SK-N-SH (cell line): ENCODE measurements around the gene DEFB126. TPM values are rescaled to one million over a fixed set of nuclear protein-coding genes. Genes with fewer than 3 reads are reported as not detected.

Experiments
- CTCF ChIA-PET: fragments of 300-600, 350-600 bp; formaldehyde crosslinking; extraction: SDS; loops from one replicate; lab custom pipeline; 2021; lab: Yijun Ruan, JAX
- POLR2A ChIA-PET: fragments of 350-600 bp; sonication (Branson Sonifier 250); formaldehyde crosslinking; extraction: SDS; loops from one replicate; lab custom pipeline; 2020; ENCODE audit warnings: antibody characterized with exemption, inconsistent platforms; lab: Yijun Ruan, JAX
- DNase-seq: peaks from one replicate; pipeline ENCODE4 v3.0.0; 2012
- H2AFZ ChIP-seq: fragments of 200-600 bp; sonication (generic); 2 replicates; pipeline ENCODE4 v1.8.1; 2016; ENCODE audit warnings: antibody characterized with exemption, mild to moderate bottlenecking, low read depth
- H3F3A ChIP-seq: fragments of 200-600 bp; sonication (generic); replicated peaks from 2 replicates; pipeline ENCODE3; 2016; ENCODE audit warnings: antibody characterized with exemption, mild to moderate bottlenecking; ENCODE audit not compliant: insufficient read depth
- H3K27ac ChIP-seq, 2 experiments: fragments of 200-500 bp in 1 of 2; fragments of 200-600 bp in 1 of 2; sonication (Bioruptor generic) in 1 of 2; sonication (generic), shearing (Covaris generic) in 1 of 2; 2 replicates each; pipeline versions ENCODE4 v1.5.1 to v1.6.1; 2014 to 2016; ENCODE audit warnings: low read depth in 2 of 2, inconsistent platforms in 1 of 2, low read length in 1 of 2, mild to moderate bottlenecking in 1 of 2, mixed read lengths in 1 of 2
- H3K27me3 ChIP-seq: fragments of 200-600 bp; sonication (generic), shearing (Covaris generic); 2 replicates; pipeline ENCODE4 v1.6.1; 2016; ENCODE audit warnings: mixed run types; ENCODE audit not compliant: insufficient read depth
- H3K36me3 ChIP-seq, 2 experiments: fragments of 200-500 bp in 1 of 2; fragments of 200-600 bp in 1 of 2; sonication (Bioruptor generic) in 1 of 2; sonication (generic) in 1 of 2; replicated peaks in 1 of 2; 2 replicates each; pipeline versions ENCODE3 to v1.5.1; 2014 to 2016; ENCODE audit warnings: low read length in 1 of 2, mild to moderate bottlenecking in 1 of 2; ENCODE audit not compliant: insufficient read depth in 2 of 2, control insufficient read depth in 1 of 2
- H3K4me1 ChIP-seq, 2 experiments: fragments of 200-500 bp in 1 of 2; fragments of 200-600 bp in 1 of 2; sonication (Bioruptor generic) in 1 of 2; sonication (generic), shearing (Covaris generic) in 1 of 2; 2 replicates each; pipeline versions ENCODE4 v1.5.1 to v1.6.1; 2014 to 2016; ENCODE audit warnings: low read depth in 1 of 2, low read length in 1 of 2, mixed run types in 1 of 2; ENCODE audit not compliant: insufficient read depth in 2 of 2, control insufficient read depth in 1 of 2
- H3K4me2 ChIP-seq: fragments of 200-600 bp; sonication (generic), shearing (Covaris generic); 2 replicates; pipeline ENCODE4 v1.6.1; 2017; ENCODE audit warnings: mixed run types
- H3K4me3 ChIP-seq, 2 experiments: fragments of 200-500 bp in 1 of 2; fragments of 200-600 bp in 1 of 2; sonication (Bioruptor generic) in 1 of 2; sonication (generic), shearing (Covaris generic) in 1 of 2; 2 replicates each; pipeline versions ENCODE4 v1.5.1 to v1.8.1; 2014 to 2016; ENCODE audit warnings: low read depth in 2 of 2, inconsistent platforms in 1 of 2, low read length in 1 of 2, mild to moderate bottlenecking in 1 of 2, mixed read lengths in 1 of 2, moderate library complexity in 1 of 2
- H3K79me2 ChIP-seq: fragments of 200-600 bp; sonication (generic); 2 replicates; pipeline ENCODE4 v1.8.1; 2017; ENCODE audit warnings: mild to moderate bottlenecking; ENCODE audit not compliant: insufficient read depth
- H3K9ac ChIP-seq: fragments of 200-600 bp; sonication (generic); 2 replicates; pipeline ENCODE4 v1.6.1; 2017; ENCODE audit warnings: mixed run types
- H3K9me2 ChIP-seq: fragments of 200-600 bp; sonication (generic); 2 replicates; pipeline ENCODE4 v1.6.1; 2017; ENCODE audit warnings: mixed run types
- H3K9me3 ChIP-seq: fragments of 200-600 bp; sonication (generic); 2 replicates; pipeline ENCODE4 v1.6.1; 2017; ENCODE audit warnings: mixed run types, mild to moderate bottlenecking, moderate library complexity
- H4K20me1 ChIP-seq: fragments of 200-600 bp; sonication (generic); 2 replicates; pipeline ENCODE4 v1.6.1; 2017; ENCODE audit warnings: mild to moderate bottlenecking, mixed run types; ENCODE audit not compliant: insufficient read depth
- EP300 ChIP-seq, 2 experiments: IDR thresholded peaks; 2 replicates each; pipeline versions ENCODE4 v1.4.0 to v1.6.1; 2012; ENCODE audit warnings: borderline replicate concordance in 1 of 2, low read depth in 1 of 2, low read length in 1 of 2
- EZH2phosphoT487 ChIP-seq: fragments of 200-600 bp; sonication (generic); IDR thresholded peaks from 2 replicates; pipeline ENCODE4 v1.6.1; 2017; ENCODE audit warnings: low read depth, mixed run types, mild to moderate bottlenecking, antibody characterized with exemption, moderate library complexity, borderline replicate concordance
- GABPA ChIP-seq: IDR thresholded peaks from 2 replicates; pipeline ENCODE4 v1.4.0; 2012; ENCODE audit warnings: low read depth, mild to moderate bottlenecking
- MXI1 ChIP-seq: IDR thresholded peaks from 2 replicates; pipeline ENCODE4 v1.6.1; 2012; ENCODE audit warnings: mild to moderate bottlenecking, low read depth, low read length, improper control_type of control experiment
- NFIC ChIP-seq: IDR thresholded peaks from 2 replicates; pipeline ENCODE4 v1.4.0; 2012; ENCODE audit warnings: borderline replicate concordance
- POLR2AphosphoS5 ChIP-seq: IDR thresholded peaks from 2 replicates; pipeline ENCODE4 v1.6.1; 2012; ENCODE audit warnings: low read depth, low read length
- RCOR1 ChIP-seq: fragments of 150-350 bp; IDR thresholded peaks from 2 replicates; pipeline ENCODE4 v1.6.1; 2017; ENCODE audit warnings: antibody characterized with exemption, low read length
- REST ChIP-seq: IDR thresholded peaks from 2 replicates; pipeline ENCODE4 v1.6.1; 2012; ENCODE audit warnings: mild to moderate bottlenecking, low read depth, low read length, moderate library complexity
- TAF1 ChIP-seq: IDR thresholded peaks from 2 replicates; pipeline ENCODE4 v1.6.1; 2012; ENCODE audit warnings: low read depth, mild to moderate bottlenecking, low read length, moderate library complexity, borderline replicate concordance
- WGBS: methylation state at CpG from one replicate; pipeline ENCODE4 v1.1.6; 2017; ENCODE audit warnings: low lambda C conversion rate; 5-methylcytosine and 5-hydroxymethylcytosine counted together
- polyA plus RNA-seq, 3 experiments: library from polyadenylated mRNA; depleted of rRNA; stranded (reverse); fragments of >200 nt; gene quantifications; 2 replicates each; pipeline ENCODE4 v1.2.3, GENCODE V29; 2012
- TF ChIP-seq, protein P1 (sequence below): fragments of 200-600 bp; sonication (generic); IDR thresholded peaks from 2 replicates; pipeline ENCODE4 v1.6.1; 2017; ENCODE audit warnings: antibody characterized with exemption, mild to moderate bottlenecking, moderate library complexity

The DEFB126 gene
- polyA plus RNA-seq, 1 of the 3 experiments (the other 2 are of a cell fraction) = not detected

DNA sequence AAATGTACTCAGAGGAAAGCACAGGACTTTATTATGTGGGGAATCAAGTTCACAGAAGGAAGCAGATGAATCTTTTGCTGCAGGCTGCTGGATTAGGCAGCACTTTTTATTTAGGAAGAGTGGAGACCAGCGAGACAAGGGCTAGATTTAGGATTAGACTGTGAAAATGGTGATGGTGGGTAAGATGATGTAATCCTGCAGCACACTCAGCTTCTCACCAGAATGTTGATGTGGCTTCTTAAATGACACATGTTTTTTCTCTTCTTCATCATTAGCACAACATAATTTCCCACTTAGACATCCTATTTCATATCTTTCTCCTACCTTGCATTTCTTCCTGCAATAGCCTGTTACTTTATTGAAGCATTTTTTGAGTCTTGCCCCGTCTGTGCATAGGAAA, 45.3 kb downstream of the DEFB126 start:
- Histone ChIP-seq H3K9me3 (no peaks in the 10 kb centered on the region), H3K9me2 (no peaks in the 10 kb centered on the region), H3K27ac (no peak overlapping the region), H3K9ac (no peak overlapping the region), H3K4me2 (no peak overlapping the region), H3F3A (no peaks in the 10 kb centered on the region), H3K27me3 (peaks cover 6% of the 10 kb centered on the region; the same call in 1 of the 2 replicates), H2AFZ (no peak overlapping the region), H3K4me1 (no peaks in the 10 kb centered on the region), H3K79me2 (no peaks in the 10 kb centered on the region), H3K36me3 (no peaks in the 10 kb centered on the region), H4K20me1 (no peaks in the 10 kb centered on the region), H3K4me3 (no peak overlapping the region)
- WGBS = 0% methylated on average over 2 of the region's 2 CpGs
- DNase-seq = no peak
- ChIA-PET CTCF (no interaction called here), POLR2A (no interaction called here)
- TF ChIP-seq NFIC (no peak), RCOR1 (no peak), GABPA (no peak), EZH2phosphoT487 (no peak), MXI1 (no peak)
- TF ChIP-seq, protein P1, sequence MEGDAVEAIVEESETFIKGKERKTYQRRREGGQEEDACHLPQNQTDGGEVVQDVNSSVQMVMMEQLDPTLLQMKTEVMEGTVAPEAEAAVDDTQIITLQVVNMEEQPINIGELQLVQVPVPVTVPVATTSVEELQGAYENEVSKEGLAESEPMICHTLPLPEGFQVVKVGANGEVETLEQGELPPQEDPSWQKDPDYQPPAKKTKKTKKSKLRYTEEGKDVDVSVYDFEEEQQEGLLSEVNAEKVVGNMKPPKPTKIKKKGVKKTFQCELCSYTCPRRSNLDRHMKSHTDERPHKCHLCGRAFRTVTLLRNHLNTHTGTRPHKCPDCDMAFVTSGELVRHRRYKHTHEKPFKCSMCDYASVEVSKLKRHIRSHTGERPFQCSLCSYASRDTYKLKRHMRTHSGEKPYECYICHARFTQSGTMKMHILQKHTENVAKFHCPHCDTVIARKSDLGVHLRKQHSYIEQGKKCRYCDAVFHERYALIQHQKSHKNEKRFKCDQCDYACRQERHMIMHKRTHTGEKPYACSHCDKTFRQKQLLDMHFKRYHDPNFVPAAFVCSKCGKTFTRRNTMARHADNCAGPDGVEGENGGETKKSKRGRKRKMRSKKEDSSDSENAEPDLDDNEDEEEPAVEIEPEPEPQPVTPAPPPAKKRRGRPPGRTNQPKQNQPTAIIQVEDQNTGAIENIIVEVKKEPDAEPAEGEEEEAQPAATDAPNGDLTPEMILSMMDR = no peak

DNA sequence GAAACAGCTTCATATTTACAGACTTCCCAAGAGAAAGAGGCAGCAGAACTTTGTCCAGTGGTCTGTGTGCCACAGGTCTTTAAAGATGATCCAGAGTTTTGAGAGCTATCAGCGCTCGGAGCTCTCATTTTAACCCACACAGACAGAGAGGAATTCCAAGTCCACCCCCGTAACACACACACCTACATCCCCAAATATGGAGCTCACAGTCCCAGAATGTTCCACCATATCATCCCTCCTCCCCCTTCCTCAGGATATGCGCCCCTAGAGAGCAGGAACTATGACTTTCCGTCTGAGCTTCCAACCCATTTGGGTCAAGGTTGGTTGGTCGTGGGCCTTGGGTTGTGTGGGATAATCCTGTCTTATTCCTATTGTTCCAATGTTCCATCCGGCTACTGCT, 47.2 kb downstream of the DEFB126 start, which contains the start of gene DEFB128:
TSS of gene DEFB128 (minus strand) at position 101 of the 400 bp plus-strand sequence. CDS start at position 13, 88 bp downstream.
- Histone ChIP-seq H3K36me3 (no peaks in the 10 kb centered on the region), H2AFZ (no peak within 1 kb of the TSS), H3K4me3 (no peak within 1 kb of the TSS), H3K4me2 (no peak within 1 kb of the TSS), H4K20me1 (no peaks in the 10 kb centered on the region), H3F3A (no peaks in the 10 kb centered on the region), H3K27ac (no peak within 1 kb of the TSS), H3K9me3 (no peaks in the 10 kb centered on the region), H3K4me1 (no peaks in the 10 kb centered on the region), H3K9ac (no peak within 1 kb of the TSS), H3K27me3 (peaks cover 6% of the 10 kb centered on the region; the same call in 1 of the 2 replicates), H3K79me2 (no peaks in the 10 kb centered on the region), H3K9me2 (no peaks in the 10 kb centered on the region)
- ChIA-PET POLR2A (no interaction called here), CTCF (interaction anchor here (1.1 kb wide), 1 partner anchor 10 kb away, joined by 3 read pairs; no protein-coding TSS in a partner anchor)
- WGBS = 8% methylated on average over 7 of the region's 7 CpGs
- TF ChIP-seq POLR2AphosphoS5 = no peak
- TF ChIP-seq REST = no peak
- TF ChIP-seq MXI1 = no peak
- TF ChIP-seq TAF1 = no peak
- TF ChIP-seq EP300 (IDR thresholded peaks at IDR 0.05; ENCODE audit: borderline replicate concordance in 1 of 2, low read depth in 1 of 2, low read length in 1 of 2) = no peak
- no peak for TF ChIP-seq EZH2phosphoT487
- DNase-seq = no peak

Other genes with a start within 250 kb of the DEFB126 start
- gene DEFB125, start 54.9 kb upstream of the DEFB126 start, polyA plus RNA-seq (2012; rRNA removed) = not detected in 2 replicates
- gene DEFB127, start 14.9 kb downstream of the DEFB126 start, polyA plus RNA-seq (2012; rRNA removed) = not detected in 2 replicates
- not detected in 2 replicates for gene DEFB128, start 47.1 kb downstream of the DEFB126 start, polyA plus RNA-seq (2012; rRNA removed)
- not detected in 2 replicates for gene DEFB129, start 84.7 kb downstream of the DEFB126 start, polyA plus RNA-seq (2012; rRNA removed)
- not detected in 2 replicates for gene DEFB132, start 115.1 kb downstream of the DEFB126 start, polyA plus RNA-seq (2012; rRNA removed)
- gene C20orf96, start 148.2 kb downstream of the DEFB126 start, polyA plus RNA-seq (2012; rRNA removed) = 16.6 and 19.4 TPM in 2 replicates
- 9.0 and 9.5 TPM in 2 replicates for gene ZCCHC3, start 155.0 kb downstream of the DEFB126 start, polyA plus RNA-seq (2012; rRNA removed)
- 7.0 and 11.3 TPM in 2 replicates for gene SOX12, start 183.0 kb downstream of the DEFB126 start, polyA plus RNA-seq (2012; rRNA removed)
- 88.6 and 146 TPM in 2 replicates for gene NRSN2, start 204.5 kb downstream of the DEFB126 start, polyA plus RNA-seq (2012; rRNA removed)
- 13.2 and 16.6 TPM in 2 replicates for gene TRIB3, start 238.2 kb downstream of the DEFB126 start, polyA plus RNA-seq (2012; rRNA removed)